Kidney (tissue), 14 donors: ENCODE results near the gene SCGB1C1. TPM values are rescaled to one million over a fixed set of nuclear protein-coding genes. Genes with fewer than 3 reads are reported as not detected.
"Not testable (repeated sequence)": the region's sequence is repeated elsewhere in the genome, so short reads cannot be mapped to it uniquely, and the experiment has no call there.

Source experiments
- DNase-seq, 5 donors: peaks; one replicate each; pipeline ENCODE4 v3.0.0-alpha.2; 2013 to 2020
- FAIRE-seq: peaks from 2 replicates; lab custom pipeline; 2012; peaks lifted over from hg19 to GRCh38; lab: Jason Lieb, UNC
- H3K27ac ChIP-seq, 2 donors: one replicate each; pipeline ENCODE4 v1.7.0; 2013; ENCODE audit warnings: low read depth in 2 of 2, low read length in 2 of 2, inconsistent platforms in 1 of 2
- H3K27me3 ChIP-seq: one replicate; pipeline ENCODE4 v1.7.1; 2013; ENCODE audit warnings: low read length, inconsistent platforms; ENCODE audit not compliant: control insufficient read depth, insufficient read depth
- H3K36me3 ChIP-seq, 3 donors: one replicate each; pipeline versions ENCODE4 v1.7.0 to v1.7.1; 2013; ENCODE audit warnings: low read length in 3 of 3, control low read depth in 1 of 3, inconsistent platforms in 1 of 3; ENCODE audit not compliant: insufficient read depth in 3 of 3, control insufficient read depth in 2 of 3
- H3K4me1 ChIP-seq, 3 donors: one replicate each; pipeline versions ENCODE4 v1.7.0 to v1.7.1; 2013; ENCODE audit warnings: low read length in 3 of 3, inconsistent platforms in 1 of 3, low read depth in 1 of 3; ENCODE audit not compliant: control insufficient read depth in 2 of 3, insufficient read depth in 2 of 3
- H3K4me3 ChIP-seq, 3 donors: one replicate each; pipeline versions ENCODE4 v1.7.0 to v1.8.1; 2013; ENCODE audit warnings: low read length in 3 of 3, control low read depth in 1 of 3, inconsistent platforms in 1 of 3
- H3K9ac ChIP-seq, 3 donors: one replicate each; pipeline versions ENCODE4 v1.7.0 to v1.7.1; 2013; ENCODE audit warnings: low read length in 3 of 3, control low read depth in 1 of 3, inconsistent platforms in 1 of 3
- H3K9me3 ChIP-seq, 3 donors: one replicate each; pipeline versions ENCODE4 v1.7.0 to v1.7.1; 2013; ENCODE audit warnings: low read length in 3 of 3, control low read depth in 1 of 3, inconsistent platforms in 1 of 3; ENCODE audit not compliant: control insufficient read depth in 2 of 3, insufficient read depth in 1 of 3
- intact Hi-C: fragments of 100-400 bp; cut with DNase I; formaldehyde crosslinking; loops from one replicate; pipeline ENCODE4 v1.11.1; 2022
- polyA plus RNA-seq: library from polyadenylated mRNA; stranded (reverse); fragments of 350-450 nt; fragmentation: Illumina TruSeq; extraction: RNeasy Lipid Tissue Mini Kit (QIAGEN cat#74804); gene quantifications from one replicate; pipeline ENCODE4 v1.2.3, GENCODE V29; 2014; ENCODE audit warnings: low read depth, low replicate concordance; ENCODE audit not compliant: insufficient read depth
- total RNA-seq: library from RNA; stranded (reverse); fragmentation: NEBNext Ultra II Directional; extraction: Animal tissue kit (Norgen Biotek cat#: 25700); gene quantifications from one replicate; pipeline ENCODE4 v1.2.1, GENCODE V29; 2021
- TF ChIP-seq, protein P1 (sequence below): IDR thresholded peaks from 3 replicates; pipeline ENCODE4 v1.5.1; 2012; ENCODE audit warnings: mild to moderate bottlenecking, moderate library complexity, borderline replicate concordance; ENCODE audit not compliant: insufficient read depth; ENCODE audit errors: extremely low read depth
- donor health status: control.
- donor health status: control.
- donor health status: control.
- donor health status: control.
- donor health status: control.
- donor health status: DM: yes; HTN: yes; CAD: no.
- donor health status: Normal renal cell carcinoma (clear cell type).

SCGB1C1 gene
- total and polyA plus RNA-seq, 2 donors from 2014 or later, result not detected

DNA sequence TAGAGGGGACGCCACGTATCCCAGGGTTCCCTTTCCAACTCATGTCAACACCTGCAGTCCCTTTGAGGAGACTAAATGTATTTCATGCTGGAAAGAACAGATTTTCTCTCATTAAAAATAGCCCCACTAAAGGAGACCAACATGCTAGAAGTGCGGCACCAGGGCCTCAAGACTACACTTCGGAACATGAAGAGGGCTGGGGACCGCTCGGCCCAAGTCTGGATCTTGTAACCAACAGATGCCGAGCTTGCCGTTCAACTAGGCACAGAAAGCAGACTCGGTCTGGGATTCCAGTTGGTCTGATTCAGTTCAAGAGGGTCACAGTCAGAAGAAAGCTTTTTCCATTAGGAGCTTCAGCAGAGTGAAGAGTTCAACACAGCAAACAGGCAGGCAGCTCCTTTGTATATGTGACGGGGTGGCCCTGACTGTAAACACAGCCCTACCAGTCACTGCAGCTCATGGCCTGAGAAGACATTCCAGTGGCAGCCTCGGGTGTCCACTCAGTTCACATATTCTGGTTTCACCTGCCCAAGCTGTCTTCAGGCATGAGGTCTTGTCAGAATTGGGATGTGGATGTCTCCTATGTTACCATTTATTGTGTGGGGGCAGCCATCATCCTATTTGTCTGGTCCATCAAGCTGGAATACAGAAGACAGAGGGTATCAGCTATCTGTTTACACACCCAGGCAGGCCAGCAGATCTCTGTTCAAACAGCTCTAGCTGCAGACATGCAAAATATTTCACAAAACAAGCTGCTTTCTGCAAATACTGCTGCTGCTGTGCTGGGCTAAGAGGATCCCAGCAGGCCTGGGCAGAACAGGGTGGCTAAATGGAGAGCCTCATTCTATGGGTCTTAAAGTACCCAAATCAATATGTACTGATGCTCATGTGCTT, 23.4 kb downstream of the SCGB1C1 start:
- no peak overlapping the region for H3K4me3 ChIP-seq
- H3K4me1 ChIP-seq, result no peaks in the 10 kb centered on the region
- FAIRE-seq (no peak), DNase-seq (peak in 1 of 5 donors; percentile 51)
- H3K27me3 ChIP-seq, result no peaks in the 10 kb centered on the region
- no peaks in the 10 kb centered on the region for H3K9me3 ChIP-seq
- intact Hi-C loops, result no loop called here
- TF ChIP-seq, protein P1, sequence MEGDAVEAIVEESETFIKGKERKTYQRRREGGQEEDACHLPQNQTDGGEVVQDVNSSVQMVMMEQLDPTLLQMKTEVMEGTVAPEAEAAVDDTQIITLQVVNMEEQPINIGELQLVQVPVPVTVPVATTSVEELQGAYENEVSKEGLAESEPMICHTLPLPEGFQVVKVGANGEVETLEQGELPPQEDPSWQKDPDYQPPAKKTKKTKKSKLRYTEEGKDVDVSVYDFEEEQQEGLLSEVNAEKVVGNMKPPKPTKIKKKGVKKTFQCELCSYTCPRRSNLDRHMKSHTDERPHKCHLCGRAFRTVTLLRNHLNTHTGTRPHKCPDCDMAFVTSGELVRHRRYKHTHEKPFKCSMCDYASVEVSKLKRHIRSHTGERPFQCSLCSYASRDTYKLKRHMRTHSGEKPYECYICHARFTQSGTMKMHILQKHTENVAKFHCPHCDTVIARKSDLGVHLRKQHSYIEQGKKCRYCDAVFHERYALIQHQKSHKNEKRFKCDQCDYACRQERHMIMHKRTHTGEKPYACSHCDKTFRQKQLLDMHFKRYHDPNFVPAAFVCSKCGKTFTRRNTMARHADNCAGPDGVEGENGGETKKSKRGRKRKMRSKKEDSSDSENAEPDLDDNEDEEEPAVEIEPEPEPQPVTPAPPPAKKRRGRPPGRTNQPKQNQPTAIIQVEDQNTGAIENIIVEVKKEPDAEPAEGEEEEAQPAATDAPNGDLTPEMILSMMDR, result no peak
- H3K36me3 ChIP-seq, result peaks cover 0 to 40% (median 32%) of the 10 kb centered on the region in 3 donors
- H3K9ac ChIP-seq, result no peak overlapping the region
- no peak overlapping the region for H3K27ac ChIP-seq

DNA sequence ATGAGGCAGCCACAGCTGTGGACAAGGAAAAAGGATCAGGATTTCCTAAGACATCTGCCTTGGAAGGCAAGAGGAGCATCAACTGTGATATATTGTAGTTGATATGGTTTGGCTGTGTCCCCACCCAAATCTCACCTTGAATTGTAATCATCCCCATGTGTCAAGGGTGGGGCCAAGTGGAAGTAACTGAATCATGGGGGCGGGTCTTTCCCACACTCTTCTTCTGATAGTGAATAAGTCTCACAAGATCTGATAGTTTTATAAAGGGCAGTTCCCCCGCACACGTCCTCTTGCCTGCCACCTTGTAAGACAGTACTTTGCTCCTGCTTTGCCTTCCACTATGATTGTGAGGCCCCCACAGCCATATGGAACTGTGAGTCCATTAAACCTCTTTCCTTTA, 24.8 kb downstream of the SCGB1C1 start:
- Histone ChIP-seq H3K9me3 (no peaks in the 10 kb centered on the region), H3K36me3 (peaks cover 0 to 27% (median 24%) of the 10 kb centered on the region in 3 donors), H3K27me3 (no peaks in the 10 kb centered on the region), H3K4me3 (no peak overlapping the region), H3K4me1 (no peaks in the 10 kb centered on the region), H3K27ac (no peak overlapping the region), H3K9ac (no peak overlapping the region)
- TF ChIP-seq, protein P1, result no peak
- intact Hi-C loops, result no loop called here
- DNase-seq (no peak), FAIRE-seq (no peak)

DNA sequence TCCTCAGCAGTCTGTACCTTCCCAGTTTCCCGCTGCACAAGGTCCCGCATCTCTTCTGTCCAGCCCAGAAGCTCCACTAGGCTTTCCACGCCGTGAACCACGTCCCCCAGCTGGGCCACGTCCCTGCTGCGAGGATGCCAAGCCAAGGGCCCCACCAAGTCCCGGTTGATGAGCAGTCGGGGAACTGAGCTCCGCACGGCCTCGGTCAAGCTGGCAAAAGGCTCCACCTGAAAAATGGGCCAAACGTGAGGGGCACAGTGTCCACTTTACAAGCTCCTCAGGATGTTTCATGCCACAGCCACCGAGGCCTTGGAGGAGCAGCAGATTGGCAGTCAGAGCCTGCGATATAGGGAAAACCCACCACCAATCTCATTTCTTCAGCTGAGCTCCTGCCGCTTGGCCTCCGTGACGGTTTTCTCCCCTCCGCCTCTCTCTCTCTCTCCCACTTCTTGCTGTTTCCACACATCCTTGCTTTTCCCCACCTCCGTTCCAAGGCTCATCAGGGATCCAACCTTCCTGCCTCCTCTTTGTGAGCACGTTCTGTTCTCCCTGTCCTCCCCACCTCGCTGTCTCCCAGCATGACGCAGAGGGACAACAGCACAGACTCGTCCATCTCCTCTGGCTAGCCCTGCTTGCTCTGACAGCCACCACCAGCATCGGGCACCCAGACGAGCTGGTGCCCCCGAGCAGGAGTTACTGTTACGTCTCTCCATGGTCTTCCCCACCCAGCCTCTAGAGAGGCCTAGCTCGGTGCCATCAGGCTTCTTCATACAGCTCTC, 26.1 kb downstream of the SCGB1C1 start:
- no peak overlapping the region for H3K27ac ChIP-seq
- DNase-seq, result no peak
- TF ChIP-seq, protein P1, result no peak
- no peaks in the 10 kb centered on the region for H3K9me3 ChIP-seq
- no peak overlapping the region for H3K4me3 ChIP-seq
- H3K27me3 ChIP-seq, result no peaks in the 10 kb centered on the region
- FAIRE-seq, result no peak
- intact Hi-C loops, result no loop called here
- no peak overlapping the region for H3K9ac ChIP-seq
- H3K36me3 ChIP-seq, result peaks cover 0 to 18% (median 16%) of the 10 kb centered on the region in 3 donors
- no peaks in the 10 kb centered on the region for H3K4me1 ChIP-seq

DNA sequence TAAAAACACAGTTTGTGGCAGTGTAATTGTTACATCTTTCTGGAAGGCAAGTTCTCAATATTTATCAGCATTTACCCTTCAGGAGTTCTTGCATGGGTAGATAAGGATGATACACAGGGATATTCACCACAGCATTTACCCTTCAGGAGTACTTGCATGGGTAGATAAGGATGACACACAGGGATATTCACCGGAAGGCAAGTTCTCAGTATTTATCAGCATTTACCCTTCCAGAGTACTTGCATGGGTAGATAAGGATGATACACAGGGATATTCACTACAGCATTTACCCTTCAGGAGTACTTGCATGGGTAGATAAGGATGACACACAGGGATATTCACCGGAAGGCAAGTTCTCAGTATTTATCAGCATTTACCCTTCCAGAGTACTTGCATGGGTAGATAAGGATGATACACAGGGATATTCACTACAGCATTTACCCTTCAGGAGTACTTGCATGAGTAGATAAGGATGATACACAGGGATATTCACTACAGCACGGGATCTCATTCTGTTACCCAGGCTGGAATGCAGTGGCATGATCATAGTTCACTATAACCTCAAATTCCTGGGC, 27.9 kb downstream of the SCGB1C1 start:
- H3K27me3 ChIP-seq, H3K9ac ChIP-seq, intact Hi-C loops, FAIRE-seq, DNase-seq, H3K9me3 ChIP-seq, H3K27ac ChIP-seq, H3K4me1 ChIP-seq, H3K4me3 ChIP-seq: not testable (repeated sequence)
- H3K36me3 ChIP-seq, result peaks cover 3 to 13% (median 8%) of the 10 kb centered on the region in 3 donors
